IgD-negative memory B cell (primary cell): ENCODE data around the gene TGFBI. TPM values are rescaled to one million over a fixed set of nuclear protein-coding genes. Genes with fewer than 3 reads are reported as not detected.
A peak's percentile ranks its signal among the peaks of the same experiment; 100 is the strongest.

Source experiments
- H3K27ac Mint-ChIP-seq, 3 donors: one replicate each; pipeline ENCODE4 v1.8.0; 2020 to 2022; ENCODE audit warnings: mild to moderate bottlenecking in 3 of 3, mixed read lengths in 3 of 3, moderate library complexity in 1 of 3
- H3K27me3 Mint-ChIP-seq: one replicate; pipeline ENCODE4 v1.8.0; 2021; ENCODE audit warnings: mixed read lengths
- H3K36me3 Mint-ChIP-seq: one replicate; pipeline ENCODE4 v1.8.0; 2020; ENCODE audit warnings: mild to moderate bottlenecking, mixed read lengths
- H3K4me1 Mint-ChIP-seq, 3 donors: one replicate each; pipeline ENCODE4 v1.8.0; 2020 to 2022; ENCODE audit warnings: mixed read lengths in 3 of 3, mild to moderate bottlenecking in 1 of 3
- H3K4me3 Mint-ChIP-seq, 4 donors: one replicate each; pipeline ENCODE4 v1.8.0; 2020 to 2022; ENCODE audit warnings: mild to moderate bottlenecking in 4 of 4, mixed read lengths in 4 of 4, moderate library complexity in 3 of 4
- H3K9me3 Mint-ChIP-seq, 3 donors: one replicate each; pipeline ENCODE4 v1.8.0; 2020 to 2021; ENCODE audit warnings: mixed read lengths in 3 of 3, mild to moderate bottlenecking in 1 of 3
- polyA plus RNA-seq: library from polyadenylated mRNA; unstranded; fragments of 300-500 nt; fragmentation: Illumina TruSeq; gene quantifications from one replicate; pipeline ENCODE4 v1.2.3, GENCODE V29; 2021

Gene TGFBI
- 7.1 TPM for polyA plus RNA-seq

GRCh38 chr5:136028782-136029742, at the start of gene TGFBI:
TGFBI (plus strand) TSS chr5:136028988; CDS start chr5:136029056, 68 bp downstream.
- H3K4me3 Mint-ChIP-seq: no peak within 1 kb of the TSS
- H3K27me3 Mint-ChIP-seq: peaks cover 14% of the 10 kb centered on the region
- peaks cover 9 to 23% (median 22%) of the 10 kb centered on the region in 3 donors for H3K4me1 Mint-ChIP-seq
- H3K9me3 Mint-ChIP-seq: peaks cover 0 to 3% (median 0%) of the 10 kb centered on the region in 3 donors
- no peak within 1 kb of the TSS for H3K27ac Mint-ChIP-seq
- H3K36me3 Mint-ChIP-seq: no peaks in the 10 kb centered on the region

GRCh38 chr5:135978993-135979392, 49.8 kb upstream of the TGFBI start:
- Mint-ChIP-seq H3K27ac (no peak overlapping the region), H3K36me3 (peaks cover 4% of the 10 kb centered on the region), H3K9me3 (peaks cover 0 to 2% (median 0%) of the 10 kb centered on the region in 3 donors), H3K27me3 (peaks cover 22% of the 10 kb centered on the region), H3K4me1 (no peaks in the 10 kb centered on the region), H3K4me3 (peak overlapping the region in 1 of 4 donors; percentile 31)

- Mint-ChIP-seq H3K4me3 (no peak overlapping the region), H3K27ac (no peak overlapping the region)
Observed at GRCh38 chr5:135979510-135979909, 49.3 kb upstream of the TGFBI start.

GRCh38 chr5:135980620-135981019, 48.2 kb upstream of the TGFBI start:
- Mint-ChIP-seq H3K27me3 (peaks cover 19% of the 10 kb centered on the region), H3K4me1 (no peaks in the 10 kb centered on the region), H3K4me3 (no peak overlapping the region), H3K9me3 (peaks cover 0 to 2% (median 0%) of the 10 kb centered on the region in 3 donors), H3K36me3 (peaks cover 4% of the 10 kb centered on the region), H3K27ac (no peak overlapping the region)

More at GRCh38 chr5:135979510-135979909, 49.3 kb upstream of the TGFBI start:
- Mint-ChIP-seq H3K27me3 (peaks cover 19% of the 10 kb centered on the region), H3K4me1 (no peaks in the 10 kb centered on the region), H3K36me3 (peaks cover 4% of the 10 kb centered on the region), H3K9me3 (peaks cover 0 to 2% (median 0%) of the 10 kb centered on the region in 3 donors)

- Mint-ChIP-seq H3K36me3 (no peaks in the 10 kb centered on the region), H3K4me1 (no peaks in the 10 kb centered on the region), H3K9me3 (no peaks in the 10 kb centered on the region), H3K27ac (no peak overlapping the region), H3K27me3 (peaks cover 9% of the 10 kb centered on the region), H3K4me3 (no peak overlapping the region)
Observed at GRCh38 chr5:135985951-135986350, 42.8 kb upstream of the TGFBI start.

GRCh38 chr5:135986401-135986800, 42.4 kb upstream of the TGFBI start:
- Mint-ChIP-seq H3K27ac (no peak overlapping the region), H3K4me1 (no peaks in the 10 kb centered on the region), H3K36me3 (no peaks in the 10 kb centered on the region), H3K27me3 (peaks cover 9% of the 10 kb centered on the region), H3K9me3 (no peaks in the 10 kb centered on the region), H3K4me3 (no peak overlapping the region)

GRCh38 chr5:135986891-135987401, 41.8 kb upstream of the TGFBI start:
- Mint-ChIP-seq H3K4me3 (no peak overlapping the region), H3K27ac (no peak overlapping the region), H3K4me1 (no peaks in the 10 kb centered on the region), H3K9me3 (no peaks in the 10 kb centered on the region), H3K36me3 (no peaks in the 10 kb centered on the region), H3K27me3 (peaks cover 9% of the 10 kb centered on the region)

- H3K36me3 Mint-ChIP-seq: no peaks in the 10 kb centered on the region
- H3K27me3 Mint-ChIP-seq: peaks cover 12% of the 10 kb centered on the region
- H3K27ac Mint-ChIP-seq: no peak overlapping the region
- no peaks in the 10 kb centered on the region for H3K4me1 Mint-ChIP-seq
- H3K9me3 Mint-ChIP-seq: no peaks in the 10 kb centered on the region
- no peak overlapping the region for H3K4me3 Mint-ChIP-seq
Observed at GRCh38 chr5:135988546-135988945, 40.2 kb upstream of the TGFBI start.

GRCh38 chr5:135989686-135990085, 39.1 kb upstream of the TGFBI start:
- no peak overlapping the region for H3K4me3 Mint-ChIP-seq
- no peaks in the 10 kb centered on the region for H3K4me1 Mint-ChIP-seq
- H3K27me3 Mint-ChIP-seq: peaks cover 12% of the 10 kb centered on the region
- no peaks in the 10 kb centered on the region for H3K36me3 Mint-ChIP-seq
- H3K27ac Mint-ChIP-seq: no peak overlapping the region
- peaks cover 0 to 1% (median 0%) of the 10 kb centered on the region in 3 donors for H3K9me3 Mint-ChIP-seq

- no peak overlapping the region for H3K4me3 Mint-ChIP-seq
Observed at GRCh38 chr5:135990528-135991255, 38.1 kb upstream of the TGFBI start.

GRCh38 chr5:135991429-135991828, 37.4 kb upstream of the TGFBI start:
- H3K27me3 Mint-ChIP-seq: peaks cover 13% of the 10 kb centered on the region
- no peak overlapping the region for H3K4me3 Mint-ChIP-seq
- peaks cover 0 to 2% (median 0%) of the 10 kb centered on the region in 3 donors for H3K4me1 Mint-ChIP-seq
- no peak overlapping the region for H3K27ac Mint-ChIP-seq
- peaks cover 0 to 5% (median 0%) of the 10 kb centered on the region in 3 donors for H3K9me3 Mint-ChIP-seq
- no peaks in the 10 kb centered on the region for H3K36me3 Mint-ChIP-seq

More at GRCh38 chr5:135990528-135991255, 38.1 kb upstream of the TGFBI start:
- peaks cover 0 to 2% (median 0%) of the 10 kb centered on the region in 3 donors for H3K4me1 Mint-ChIP-seq
- H3K27me3 Mint-ChIP-seq: peaks cover 14% of the 10 kb centered on the region
- H3K36me3 Mint-ChIP-seq: no peaks in the 10 kb centered on the region
- H3K27ac Mint-ChIP-seq: peak overlapping the region in 1 of 3 donors; percentile 48
- H3K9me3 Mint-ChIP-seq: peaks cover 0 to 3% (median 0%) of the 10 kb centered on the region in 3 donors

GRCh38 chr5:135993335-135993879, 35.4 kb upstream of the TGFBI start:
- H3K27me3 Mint-ChIP-seq: peaks cover 13% of the 10 kb centered on the region
- H3K4me1 Mint-ChIP-seq: peaks cover 0 to 2% (median 0%) of the 10 kb centered on the region in 3 donors
- H3K4me3 Mint-ChIP-seq: no peak overlapping the region
- H3K27ac Mint-ChIP-seq: no peak overlapping the region
- no peaks in the 10 kb centered on the region for H3K36me3 Mint-ChIP-seq
- H3K9me3 Mint-ChIP-seq: peaks cover 0 to 5% (median 0%) of the 10 kb centered on the region in 3 donors

- H3K27ac Mint-ChIP-seq: no peak overlapping the region
- peaks cover 0 to 5% (median 0%) of the 10 kb centered on the region in 3 donors for H3K9me3 Mint-ChIP-seq
- H3K36me3 Mint-ChIP-seq: no peaks in the 10 kb centered on the region
- no peak overlapping the region for H3K4me3 Mint-ChIP-seq
- H3K4me1 Mint-ChIP-seq: peaks cover 0 to 2% (median 0%) of the 10 kb centered on the region in 3 donors
- peaks cover 13% of the 10 kb centered on the region for H3K27me3 Mint-ChIP-seq
Observed at GRCh38 chr5:135993880-135994636, 34.7 kb upstream of the TGFBI start.

- H3K27me3 Mint-ChIP-seq: peaks cover 12% of the 10 kb centered on the region
- H3K27ac Mint-ChIP-seq: no peak overlapping the region
- H3K36me3 Mint-ChIP-seq: no peaks in the 10 kb centered on the region
- H3K9me3 Mint-ChIP-seq: peaks cover 0 to 5% (median 0%) of the 10 kb centered on the region in 3 donors
- no peak overlapping the region for H3K4me3 Mint-ChIP-seq
- H3K4me1 Mint-ChIP-seq: peaks cover 0 to 2% (median 0%) of the 10 kb centered on the region in 3 donors
Observed at GRCh38 chr5:135995976-135996375, 32.8 kb upstream of the TGFBI start.
